Testis (tissue), 2 donors: ENCODE data around the gene CDC123.

Experiments
- CTCF ChIP-seq, 3 experiments: fragments of 450-650 bp in 2 of 3; fragments of 200-600 bp in 1 of 3; sonication (generic) in 1 of 3; IDR thresholded peaks; one replicate each; pipeline ENCODE4 v1.5.1; 2016 to 2019; ENCODE audit warnings: antibody characterized with exemption in 3 of 3, mild to moderate bottlenecking in 2 of 3, moderate library complexity in 1 of 3
- POLR2A ChIP-seq: fragments of 450-650 bp; IDR thresholded peaks from one replicate; pipeline ENCODE4 v1.6.1; 2017; ENCODE audit warnings: antibody characterized with exemption, mild to moderate bottlenecking, moderate library complexity

GRCh38 chr10:12279281-12279680 lies 83.3 kb downstream of the CDC123 start:
- no peak for TF ChIP-seq CTCF (IDR thresholded peaks at IDR 0.05)
- TF ChIP-seq POLR2A: no peak
